ENCODE results near the gene CTNNA3.

GRCh38 chr10:66183028-66183427 is 1513.0 kb downstream of the CTNNA3 start:
- no peak for TF ChIP-seq CTCF (IDR thresholded peaks at IDR 0.05)
- TF ChIP-seq POLR2A (IDR thresholded peaks at IDR 0.05), result no peak

Data from testis (tissue), 2 donors.